ENCODE results near the gene SGMS1.

DNA sequence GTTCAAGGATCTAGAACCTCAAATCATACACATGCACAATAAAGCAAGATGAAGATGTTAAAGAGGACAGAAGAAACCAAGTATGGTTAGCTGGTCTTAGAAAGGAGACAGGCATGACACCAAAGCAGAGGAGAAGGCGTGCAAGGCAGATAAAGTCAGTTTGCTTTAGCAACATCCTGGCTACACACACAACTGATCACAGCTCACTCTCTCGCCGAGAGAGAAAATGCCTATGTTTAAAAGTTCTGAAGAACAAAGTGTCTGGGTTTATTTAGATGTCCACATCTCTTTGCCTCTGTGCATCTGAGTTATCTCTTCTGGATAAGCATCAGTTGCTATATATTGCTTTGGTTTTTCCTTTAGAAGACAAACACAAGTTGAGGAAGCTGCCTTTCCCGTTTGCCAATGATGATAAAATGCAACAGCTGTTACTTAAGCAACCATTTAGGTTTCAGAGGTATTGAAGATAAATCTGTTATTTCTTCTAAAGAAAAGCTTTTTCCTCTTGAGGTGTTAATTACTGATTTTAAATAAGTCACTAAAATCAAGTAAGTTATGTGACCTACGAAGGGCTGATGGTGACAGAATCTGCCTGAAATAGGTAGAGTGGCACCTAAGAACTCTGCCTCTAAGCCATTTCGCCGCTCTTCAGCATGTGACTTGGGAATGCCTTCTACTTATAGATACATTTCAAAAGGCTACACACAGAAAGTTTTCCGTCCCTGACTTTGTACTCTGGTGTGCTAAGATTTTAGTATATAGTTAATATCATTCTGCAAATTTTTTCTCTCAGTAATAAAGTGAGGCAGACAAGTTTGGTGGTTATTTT is 226.2 kb downstream of the SGMS1 start:
- TF ChIP-seq, protein P1, sequence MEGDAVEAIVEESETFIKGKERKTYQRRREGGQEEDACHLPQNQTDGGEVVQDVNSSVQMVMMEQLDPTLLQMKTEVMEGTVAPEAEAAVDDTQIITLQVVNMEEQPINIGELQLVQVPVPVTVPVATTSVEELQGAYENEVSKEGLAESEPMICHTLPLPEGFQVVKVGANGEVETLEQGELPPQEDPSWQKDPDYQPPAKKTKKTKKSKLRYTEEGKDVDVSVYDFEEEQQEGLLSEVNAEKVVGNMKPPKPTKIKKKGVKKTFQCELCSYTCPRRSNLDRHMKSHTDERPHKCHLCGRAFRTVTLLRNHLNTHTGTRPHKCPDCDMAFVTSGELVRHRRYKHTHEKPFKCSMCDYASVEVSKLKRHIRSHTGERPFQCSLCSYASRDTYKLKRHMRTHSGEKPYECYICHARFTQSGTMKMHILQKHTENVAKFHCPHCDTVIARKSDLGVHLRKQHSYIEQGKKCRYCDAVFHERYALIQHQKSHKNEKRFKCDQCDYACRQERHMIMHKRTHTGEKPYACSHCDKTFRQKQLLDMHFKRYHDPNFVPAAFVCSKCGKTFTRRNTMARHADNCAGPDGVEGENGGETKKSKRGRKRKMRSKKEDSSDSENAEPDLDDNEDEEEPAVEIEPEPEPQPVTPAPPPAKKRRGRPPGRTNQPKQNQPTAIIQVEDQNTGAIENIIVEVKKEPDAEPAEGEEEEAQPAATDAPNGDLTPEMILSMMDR (IDR thresholded peaks at IDR 0.05), result no peak
- no peak for TF ChIP-seq EZH2 (IDR thresholded peaks at IDR 0.05; ENCODE audit: borderline replicate concordance, insufficient read depth, low read depth, low read length, poor library complexity, severe bottlenecking)
